GM23248 (cell line): Measurements from ENCODE around the gene IGFLR1. TPM values are rescaled to one million over a fixed set of nuclear protein-coding genes. Genes with fewer than 3 reads are reported as not detected.

ENCODE experiments used
- DNase-seq: peaks from one replicate; pipeline ENCODE4 v3.0.0-alpha.2; 2015
- H2AFZ ChIP-seq: fragments of 200-600 bp; sonication (generic); 2 replicates; pipeline ENCODE4 v1.6.1; 2016; ENCODE audit warnings: antibody characterized with exemption
- H3F3A ChIP-seq: fragments of 200-600 bp; sonication (generic); 2 replicates; pipeline ENCODE4 v1.6.1; 2016; ENCODE audit warnings: mild to moderate bottlenecking, antibody characterized with exemption, mixed run types; ENCODE audit not compliant: insufficient read depth
- H3K27ac ChIP-seq: fragments of 200-600 bp; sonication (generic); 2 replicates; pipeline ENCODE4 v1.5.1; 2016; ENCODE audit warnings: mild to moderate bottlenecking
- H3K27me3 ChIP-seq: fragments of 200-600 bp; sonication (generic); replicated peaks from 2 replicates; pipeline ENCODE4 v1.6.1; 2016; ENCODE audit warnings: mild to moderate bottlenecking; ENCODE audit not compliant: insufficient read depth
- H3K36me3 ChIP-seq: fragments of 200-600 bp; sonication (generic); 2 replicates; pipeline ENCODE4 v1.6.1; 2016; ENCODE audit warnings: low read depth, mild to moderate bottlenecking
- H3K4me1 ChIP-seq: fragments of 200-600 bp; sonication (generic); 2 replicates; pipeline ENCODE4 v1.6.1; 2016; ENCODE audit warnings: mild to moderate bottlenecking; ENCODE audit not compliant: insufficient read depth
- H3K4me2 ChIP-seq: fragments of 200-600 bp; sonication (generic); one replicate; pipeline ENCODE4 v1.6.1; 2016; ENCODE audit warnings: mild to moderate bottlenecking; ENCODE audit not compliant: unreplicated experiment
- H3K4me3 ChIP-seq: fragments of 200-600 bp; sonication (generic); 2 replicates; pipeline ENCODE4 v1.5.1; 2016; ENCODE audit warnings: mild to moderate bottlenecking
- H3K79me2 ChIP-seq: fragments of 200-600 bp; sonication (generic); 2 replicates; pipeline ENCODE4 v1.6.1; 2016; ENCODE audit warnings: mild to moderate bottlenecking; ENCODE audit not compliant: insufficient read depth
- H3K9ac ChIP-seq: fragments of 200-600 bp; sonication (generic); 2 replicates; pipeline ENCODE4 v1.6.1; 2016; ENCODE audit warnings: mild to moderate bottlenecking
- H3K9me2 ChIP-seq: fragments of 200-600 bp; sonication (generic); 2 replicates; pipeline ENCODE4 v1.6.1; 2016; ENCODE audit warnings: mixed run types, mild to moderate bottlenecking, moderate library complexity; ENCODE audit not compliant: insufficient read depth
- H3K9me3 ChIP-seq: fragments of 200-600 bp; sonication (generic); one replicate; pipeline ENCODE4 v1.6.1; 2017; ENCODE audit warnings: low read depth
- H4K20me1 ChIP-seq: fragments of 200-600 bp; sonication (generic); 2 replicates; pipeline ENCODE4 v1.6.0; 2016; ENCODE audit not compliant: insufficient read depth
- EZH2 ChIP-seq: fragments of 200-600 bp; sonication (generic); IDR thresholded peaks from 2 replicates; pipeline ENCODE4 v1.6.1; 2018; ENCODE audit warnings: antibody characterized with exemption, mild to moderate bottlenecking; ENCODE audit not compliant: insufficient read depth, poor library complexity, severe bottlenecking
- EZH2phosphoT487 ChIP-seq: fragments of 200-600 bp; sonication (generic); IDR thresholded peaks from 2 replicates; pipeline ENCODE4 v1.6.1; 2018; ENCODE audit warnings: antibody characterized with exemption, moderate library complexity, mild to moderate bottlenecking, low read depth; ENCODE audit not compliant: insufficient read depth
- WGBS, 2 experiments: methylation state at CpG; one replicate each; pipeline ENCODE4 v1.1.6; 2015 to 2017; ENCODE audit warnings: low lambda C conversion rate in 2 of 2, low coverage in 1 of 2; ENCODE audit errors: missing lambda C conversion rate in 2 of 2; 5-methylcytosine and 5-hydroxymethylcytosine counted together
- in situ Hi-C: fragments of 300-500 bp; cut with MboI; formaldehyde crosslinking; loops from 2 replicates; pipeline ENCODE4 v1.15.0; 2020
- polyA plus RNA-seq: library from polyadenylated mRNA; unstranded; fragments of >200 nt; fragmentation: Nextera tagmentation; extraction: Ambion mirVana; gene quantifications from 2 replicates; pipeline ENCODE4 v1.2.1, GENCODE V29; 2016
- total RNA-seq: library from RNA; depleted of rRNA; stranded (reverse); fragments of >200 nt; shearing (Covaris generic); gene quantifications from 2 replicates; pipeline ENCODE4 v1.2.3, GENCODE V29; 2014

IGFLR1 gene
- total and polyA plus RNA-seq, 2 experiments from 2014 or later = 1.4 to 3.2 TPM

DNA sequence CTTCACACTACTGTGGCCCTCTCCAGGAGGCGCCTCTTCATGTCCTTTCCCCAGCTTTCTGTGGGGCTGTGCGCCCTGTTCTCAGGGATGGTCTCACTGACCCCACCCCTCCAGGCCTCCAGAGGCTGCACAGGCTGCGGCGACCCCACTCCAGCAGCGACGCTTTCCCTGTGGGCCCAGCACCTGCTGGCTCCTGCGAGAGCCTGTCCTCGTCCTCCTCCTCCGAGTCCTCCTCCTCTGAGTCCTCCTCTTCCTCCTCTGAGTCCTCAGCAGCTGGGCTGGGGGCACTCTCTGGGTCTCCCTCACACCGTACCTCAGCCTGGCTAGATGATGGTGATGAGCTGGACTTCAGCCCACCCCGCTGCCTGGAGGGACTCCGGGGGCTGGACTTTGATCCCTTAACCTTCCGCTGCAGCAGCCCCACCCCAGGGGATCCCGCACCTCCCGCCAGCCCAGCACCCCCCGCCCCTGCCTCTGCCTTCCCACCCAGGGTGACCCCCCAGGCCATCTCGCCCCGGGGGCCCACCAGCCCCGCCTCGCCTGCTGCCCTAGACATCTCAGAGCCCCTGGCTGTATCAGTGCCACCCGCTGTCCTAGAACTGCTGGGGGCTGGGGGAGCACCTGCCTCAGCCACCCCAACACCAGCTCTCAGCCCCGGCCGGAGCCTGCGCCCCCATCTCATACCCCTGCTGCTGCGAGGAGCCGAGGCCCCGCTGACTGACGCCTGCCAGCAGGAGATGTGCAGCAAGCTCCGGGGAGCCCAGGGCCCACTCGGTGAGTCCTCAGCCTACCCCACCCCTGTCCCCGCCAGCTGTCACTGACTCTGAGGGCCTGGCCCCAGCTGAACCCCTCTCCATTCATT lies 44.3 kb upstream of the IGFLR1 start:
- H3K27ac ChIP-seq = no peak overlapping the region
- no peak overlapping the region for H2AFZ ChIP-seq
- H3K9me3 ChIP-seq = no peaks in the 10 kb centered on the region
- no peaks in the 10 kb centered on the region for H4K20me1 ChIP-seq
- H3K79me2 ChIP-seq = no peaks in the 10 kb centered on the region
- DNase-seq = no peak
- no peaks in the 10 kb centered on the region for H3K4me1 ChIP-seq
- no peak overlapping the region for H3K4me3 ChIP-seq
- no peak overlapping the region for H3K4me2 ChIP-seq
- in situ Hi-C loops = no loop called here
- H3K27me3 ChIP-seq = no peaks in the 10 kb centered on the region
- 91 to 94% methylated on average over 19 to 30 of the region's 31 CpGs for WGBS, 2 experiments
- H3K9me2 ChIP-seq = no peaks in the 10 kb centered on the region
- H3F3A ChIP-seq = no peaks in the 10 kb centered on the region
- TF ChIP-seq EZH2 (no peak), EZH2phosphoT487 (no peak)
- no peaks in the 10 kb centered on the region for H3K36me3 ChIP-seq
- H3K9ac ChIP-seq = no peak overlapping the region

GRCh38 chr19:35785339-35785627 lies 43.0 kb upstream of the IGFLR1 start:
- Histone ChIP-seq H3K27me3 (no peaks in the 10 kb centered on the region), H3K4me3 (no peak overlapping the region), H3F3A (no peaks in the 10 kb centered on the region), H4K20me1 (no peaks in the 10 kb centered on the region), H3K79me2 (no peaks in the 10 kb centered on the region), H3K36me3 (no peaks in the 10 kb centered on the region), H3K4me2 (no peak overlapping the region), H3K9me3 (no peaks in the 10 kb centered on the region), H3K4me1 (no peaks in the 10 kb centered on the region), H2AFZ (no peak overlapping the region), H3K9ac (no peak overlapping the region), H3K27ac (no peak overlapping the region), H3K9me2 (no peaks in the 10 kb centered on the region)
- 88 to 90% methylated on average over 10 of the region's 10 CpGs for WGBS, 2 experiments
- no peak for DNase-seq
- in situ Hi-C loops = no loop called here
- TF ChIP-seq EZH2 = no peak
- no peak for TF ChIP-seq EZH2phosphoT487

DNA sequence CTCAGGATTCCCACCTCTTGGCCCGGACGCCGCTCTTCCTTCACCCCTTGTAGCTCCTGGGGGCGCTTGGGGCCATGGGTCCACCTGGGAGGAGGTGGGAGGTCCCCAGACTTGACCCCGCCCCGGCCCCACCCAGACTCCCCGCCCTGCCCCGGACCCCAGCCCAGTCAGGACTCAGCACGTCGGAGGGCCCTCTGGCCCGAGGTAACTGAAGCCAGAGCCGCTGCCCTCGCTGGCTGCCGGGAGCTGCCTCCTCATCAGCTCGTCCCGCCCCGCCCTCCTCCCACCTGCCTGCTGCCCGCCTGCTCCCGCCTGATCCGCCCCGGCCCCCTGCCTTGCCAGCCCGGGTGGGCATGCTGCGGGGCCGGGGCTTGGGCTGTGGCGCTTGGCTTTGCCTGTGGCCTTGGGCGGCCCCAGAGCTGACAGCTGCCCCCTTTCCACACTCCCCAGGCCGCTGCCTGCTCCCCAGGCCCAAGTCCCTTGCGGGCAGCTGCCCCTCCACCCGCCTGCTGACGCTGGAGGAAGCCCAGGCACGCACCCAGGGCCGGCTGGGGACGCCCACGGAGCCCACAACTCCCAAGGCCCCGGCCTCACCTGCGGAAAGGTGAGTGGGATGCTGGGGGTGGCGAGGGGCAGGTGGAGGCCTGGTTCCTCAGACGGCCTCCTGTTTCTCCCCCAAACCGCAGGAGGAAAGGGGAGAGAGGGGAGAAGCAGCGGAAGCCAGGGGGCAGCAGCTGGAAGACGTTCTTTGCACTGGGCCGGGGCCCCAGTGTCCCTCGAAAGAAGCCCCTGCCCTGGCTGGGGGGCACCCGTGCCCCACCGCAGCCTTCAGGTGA lies 42.5 kb upstream of the IGFLR1 start:
- TF ChIP-seq EZH2 (no peak), EZH2phosphoT487 (no peak)
- Histone ChIP-seq H3K27ac (no peak overlapping the region), H3K9me3 (no peaks in the 10 kb centered on the region), H2AFZ (no peak overlapping the region), H3K4me2 (no peak overlapping the region), H3F3A (no peaks in the 10 kb centered on the region), H3K4me1 (no peaks in the 10 kb centered on the region), H3K27me3 (no peaks in the 10 kb centered on the region), H3K79me2 (no peaks in the 10 kb centered on the region), H3K4me3 (no peak overlapping the region), H4K20me1 (no peaks in the 10 kb centered on the region), H3K9me2 (no peaks in the 10 kb centered on the region), H3K36me3 (no peaks in the 10 kb centered on the region), H3K9ac (no peak overlapping the region)
- 77 to 84% methylated on average over 19 to 44 of the region's 45 CpGs for WGBS, 2 experiments
- no peak for DNase-seq
- in situ Hi-C loops = no loop called here

- H3K4me3 ChIP-seq = no peak overlapping the region
- WGBS, 2 experiments = 84 to 91% methylated on average over 14 to 28 of the region's 28 CpGs
- H3K4me2 ChIP-seq = no peak overlapping the region
- H3K9me3 ChIP-seq = no peaks in the 10 kb centered on the region
- no peaks in the 10 kb centered on the region for H4K20me1 ChIP-seq
- H3K27ac ChIP-seq = no peak overlapping the region
- no peak for DNase-seq
- H3K9me2 ChIP-seq = no peaks in the 10 kb centered on the region
- no peaks in the 10 kb centered on the region for H3K27me3 ChIP-seq
- H3K36me3 ChIP-seq = no peaks in the 10 kb centered on the region
- H3K4me1 ChIP-seq = no peaks in the 10 kb centered on the region
- TF ChIP-seq EZH2phosphoT487 (no peak), EZH2 (no peak)
- H2AFZ ChIP-seq = no peak overlapping the region
- in situ Hi-C loops = no loop called here
- no peaks in the 10 kb centered on the region for H3K79me2 ChIP-seq
- H3F3A ChIP-seq = no peaks in the 10 kb centered on the region
- H3K9ac ChIP-seq = no peak overlapping the region
Measured at GRCh38 chr19:35783469-35784434, 41.5 kb upstream of the IGFLR1 start.
